Measurements from ENCODE around the gene LRRC8C.

LRRC8C gene

GRCh38 chr1:89670163-89670562 is 37.2 kb downstream of the LRRC8C start:
- DNase-seq (ENCODE audit: low read depth in 2 of 3, low spot score in 1 of 3), result no peak

- no peak for DNase-seq (ENCODE audit: low read depth in 2 of 3, low spot score in 1 of 3)
Observed at GRCh38 chr1:89670711-89671110, 37.8 kb downstream of the LRRC8C start.

DNA sequence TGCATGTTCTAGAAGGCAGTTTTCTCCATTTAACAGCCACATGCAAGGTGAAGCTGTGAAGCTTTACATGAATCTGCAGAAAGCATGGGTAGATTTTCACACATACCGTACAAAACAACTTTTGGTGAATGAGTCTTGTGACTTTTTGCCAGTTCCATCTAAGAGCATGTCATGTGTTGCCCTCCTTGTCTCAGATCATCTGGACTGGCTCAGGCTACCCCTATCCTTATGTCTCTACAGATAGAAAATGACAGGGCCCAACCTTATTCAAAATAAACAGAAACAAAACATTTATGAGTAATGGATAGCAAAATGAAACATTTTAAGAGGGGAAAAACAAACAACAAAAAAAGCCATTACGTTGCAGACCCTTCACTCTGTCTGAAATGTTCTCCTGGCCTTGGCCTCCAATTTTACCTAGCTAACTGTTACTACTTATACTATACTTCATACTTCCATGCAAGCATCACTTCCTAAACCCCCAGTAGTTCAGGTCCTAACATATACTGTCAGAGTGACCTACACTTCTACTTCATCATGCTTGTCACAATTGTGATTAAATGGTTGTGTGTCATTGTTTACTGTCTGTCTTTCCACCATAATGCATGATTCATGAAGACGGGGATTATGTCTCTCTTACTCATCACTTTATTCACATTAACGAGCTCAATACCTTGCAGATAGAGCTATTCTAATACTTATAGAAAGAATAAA is 39.0 kb downstream of the LRRC8C start:
- no peak for DNase-seq (ENCODE audit: low read depth in 2 of 3, low spot score in 1 of 3)

DNA sequence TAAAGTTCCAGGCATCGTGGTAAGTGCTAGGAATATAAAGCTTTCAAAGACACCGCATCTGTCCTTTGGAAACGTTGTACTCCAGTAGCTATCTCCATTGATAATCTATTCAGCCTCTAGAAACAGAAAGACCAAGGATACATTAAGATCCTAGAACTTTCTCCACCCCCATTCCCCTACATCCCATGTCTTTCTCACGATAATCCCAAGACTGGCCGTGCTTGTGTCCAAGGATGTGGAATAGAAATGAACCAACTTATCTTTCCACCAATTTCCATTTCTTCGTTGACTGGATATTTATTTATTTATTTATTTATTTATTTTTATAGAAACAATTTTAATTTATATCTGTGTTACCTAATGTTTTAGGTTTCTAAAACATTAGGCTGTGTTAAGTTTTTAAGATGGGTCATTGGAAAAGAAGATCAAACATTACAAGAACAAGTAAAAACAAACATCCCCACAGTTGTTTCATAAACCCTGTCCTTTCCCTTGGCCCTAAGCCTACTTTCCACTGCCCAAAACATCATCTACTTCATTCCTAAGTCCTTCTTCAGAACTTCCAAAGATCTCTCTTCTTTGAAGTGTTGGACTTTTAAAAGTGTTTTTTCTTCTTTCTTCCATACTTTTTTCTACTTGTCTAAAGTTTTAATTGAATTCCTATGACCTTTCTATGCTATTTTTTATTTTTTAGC is 39.7 kb downstream of the LRRC8C start:
- DNase-seq (ENCODE audit: low read depth in 2 of 3, low spot score in 1 of 3), result no peak

GRCh38 chr1:89673251-89673650 is 40.3 kb downstream of the LRRC8C start:
- DNase-seq (ENCODE audit: low read depth in 2 of 3, low spot score in 1 of 3), result no peak

GRCh38 chr1:89675677-89676076 is 42.8 kb downstream of the LRRC8C start:
- no peak for DNase-seq (ENCODE audit: low read depth in 2 of 3, low spot score in 1 of 3)

DNA sequence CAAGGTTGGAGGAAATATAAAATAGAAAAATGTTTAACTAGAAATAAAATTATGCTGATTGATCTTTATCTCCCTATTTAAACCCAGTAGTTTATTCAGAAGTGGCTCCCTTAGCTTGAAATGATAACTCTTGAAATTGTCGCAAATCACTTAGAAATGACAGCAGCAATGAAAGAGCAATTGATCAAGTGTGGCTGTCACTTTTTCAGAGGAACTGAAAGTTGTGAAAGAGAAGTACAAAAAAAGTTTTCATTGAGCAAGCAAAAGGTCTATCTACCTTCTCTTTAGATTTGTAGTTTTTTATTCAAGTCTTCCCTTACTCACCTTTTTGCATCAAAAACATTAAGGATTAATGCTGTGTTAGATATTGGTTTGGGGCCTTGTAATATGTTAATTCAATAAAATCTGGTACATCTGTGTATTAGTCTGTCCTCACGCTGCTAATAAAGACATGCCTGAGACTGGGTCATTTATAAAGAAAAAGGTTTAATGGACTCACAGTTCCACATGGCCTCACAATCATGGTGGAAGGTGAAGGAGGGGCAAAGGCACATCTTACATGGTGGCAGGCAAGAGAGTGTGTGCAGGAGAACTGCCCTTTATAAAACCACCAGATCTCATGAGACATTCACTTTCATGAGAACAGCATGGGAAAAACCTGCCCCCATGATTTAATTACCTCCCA is 48.3 kb downstream of the LRRC8C start:
- no peak for DNase-seq (ENCODE audit: low read depth in 2 of 3, low spot score in 1 of 3)

GRCh38 chr1:89682611-89683010 is 49.7 kb downstream of the LRRC8C start:
- DNase-seq (ENCODE audit: low read depth in 2 of 3, low spot score in 1 of 3), result no peak

GRCh38 chr1:89685461-89685860 is 52.5 kb downstream of the LRRC8C start:
- no peak for DNase-seq (ENCODE audit: low read depth in 2 of 3, low spot score in 1 of 3)

- no peak for DNase-seq (ENCODE audit: low read depth in 2 of 3, low spot score in 1 of 3)
Observed at GRCh38 chr1:89686520-89686919, 53.6 kb downstream of the LRRC8C start.

DNA sequence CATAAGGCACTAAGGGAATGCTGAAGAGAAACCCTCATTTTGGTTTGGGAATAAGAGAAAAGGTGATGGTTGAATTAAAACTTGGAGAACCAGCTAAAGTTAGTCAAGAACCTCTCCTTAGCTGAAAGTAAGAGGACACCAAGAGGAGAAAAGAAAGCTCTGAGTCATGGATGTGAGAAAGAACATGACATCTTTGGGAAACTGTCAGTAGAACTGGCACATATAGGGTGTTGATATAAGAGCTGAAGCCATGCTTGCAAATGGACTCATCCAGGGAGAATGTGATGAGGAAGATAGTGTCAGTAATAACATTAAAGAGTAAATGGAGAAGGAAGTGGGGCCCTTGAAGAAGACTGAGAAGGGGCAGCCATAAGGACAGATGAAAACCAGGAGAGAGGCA is 54.3 kb downstream of the LRRC8C start:
- DNase-seq (ENCODE audit: low read depth in 2 of 3, low spot score in 1 of 3), result no peak

DNA sequence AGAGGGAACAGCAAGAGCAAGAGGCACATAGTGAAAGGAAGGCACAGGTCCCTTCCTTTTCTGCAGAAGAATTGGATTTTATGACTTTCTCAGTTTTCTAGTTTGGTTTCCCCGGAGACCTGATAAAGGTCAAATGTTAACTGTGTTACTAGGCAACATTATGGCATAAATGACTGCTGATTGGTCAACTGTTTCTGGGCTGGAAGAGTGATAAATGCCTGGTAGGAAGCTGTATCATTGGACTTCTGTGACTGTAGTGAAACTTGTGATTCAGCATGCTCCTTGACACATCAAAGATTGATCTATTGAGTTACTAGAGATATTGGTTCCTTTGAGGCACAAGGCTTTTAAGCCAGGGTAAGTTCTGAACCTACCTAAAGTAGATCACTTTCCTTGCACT is 55.7 kb downstream of the LRRC8C start:
- no peak for DNase-seq (ENCODE audit: low read depth in 2 of 3, low spot score in 1 of 3)

- DNase-seq (ENCODE audit: low read depth in 2 of 3, low spot score in 1 of 3), result no peak
Observed at GRCh38 chr1:89689234-89689633, 56.3 kb downstream of the LRRC8C start.

GRCh38 chr1:89690595-89690994 is 57.7 kb downstream of the LRRC8C start:
- no peak for DNase-seq (ENCODE audit: low read depth in 2 of 3, low spot score in 1 of 3)

GRCh38 chr1:89692601-89693521 is 59.9 kb downstream of the LRRC8C start:
- no peak for DNase-seq (ENCODE audit: low read depth in 2 of 3, low spot score in 1 of 3)

- DNase-seq (ENCODE audit: low read depth in 2 of 3, low spot score in 1 of 3), result no peak
Observed at GRCh38 chr1:89695847-89696246, 62.9 kb downstream of the LRRC8C start.

DNA sequence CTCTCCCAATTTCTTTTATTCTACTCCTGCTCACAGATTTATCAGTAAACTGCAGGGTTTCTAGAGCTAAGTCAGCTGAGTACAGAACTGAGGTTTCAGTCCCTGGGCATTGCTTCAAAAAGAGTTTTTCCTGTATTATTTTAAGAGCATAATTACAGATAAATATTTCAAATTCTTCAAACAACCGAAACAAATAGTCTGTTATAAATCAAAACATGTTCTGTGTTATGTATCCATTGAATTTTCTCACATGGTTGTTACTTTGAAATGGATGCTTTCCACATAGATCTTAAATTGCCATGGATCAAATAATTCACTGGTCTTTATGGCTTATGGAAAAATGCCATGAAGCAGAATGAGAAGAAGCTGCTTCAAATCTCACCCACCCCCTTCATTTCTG is 64.5 kb downstream of the LRRC8C start:
- DNase-seq (ENCODE audit: low read depth in 2 of 3, low spot score in 1 of 3), result no peak

DNA sequence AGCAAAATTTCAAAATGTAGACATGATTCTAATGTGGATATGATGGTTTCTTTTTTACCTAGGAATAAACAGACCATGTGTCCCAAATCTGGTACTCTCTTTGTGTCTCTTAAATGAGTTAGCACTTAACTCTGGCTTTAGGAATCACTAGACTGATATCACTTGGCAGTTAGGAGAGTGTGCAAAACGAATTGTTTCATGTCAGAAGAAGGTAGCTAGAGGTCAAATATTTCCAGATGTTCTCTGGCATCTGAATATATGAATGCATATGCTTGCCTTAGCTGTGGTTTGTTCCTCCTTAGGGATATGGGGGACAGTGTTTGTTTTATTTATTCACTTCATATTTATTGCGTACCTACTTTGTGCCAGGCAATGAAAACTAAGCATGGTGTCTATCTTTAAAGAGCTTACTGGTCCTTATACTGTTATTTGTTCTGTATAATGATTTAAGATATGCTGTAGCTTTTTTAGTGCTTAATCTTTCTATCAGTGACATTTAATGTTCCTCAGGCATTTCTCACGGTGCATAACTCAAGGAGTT is 65.2 kb downstream of the LRRC8C start:
- no peak for DNase-seq (ENCODE audit: low read depth in 2 of 3, low spot score in 1 of 3)

GRCh38 chr1:89698624-89699023 is 65.7 kb downstream of the LRRC8C start:
- no peak for DNase-seq (ENCODE audit: low read depth in 2 of 3, low spot score in 1 of 3)

- DNase-seq (ENCODE audit: low read depth in 2 of 3, low spot score in 1 of 3), result no peak
Observed at GRCh38 chr1:89699451-89699986, 66.6 kb downstream of the LRRC8C start.
